ENCODE results near the gene S100PBP. TPM values are rescaled to one million over a fixed set of nuclear protein-coding genes. Genes with fewer than 3 reads are reported as not detected.

S100PBP gene
- total RNA-seq, 1 experiment from 2014 or later, result 61.1 TPM

- intact Hi-C loops (cut with micrococcal nuclease; ENCODE audit: unreplicated experiment), result no loop called here
- DNase-seq, result no peak
- Mint-ChIP-seq H3K4me3 (ENCODE audit: low read depth, unreplicated experiment) (peak overlapping the region; percentile 37), H3K9me3 (ENCODE audit: low read depth, unreplicated experiment) (no peaks in the 10 kb centered on the region), H3K27ac (ENCODE audit: unreplicated experiment) (peak overlapping the region; percentile 30), H3K27me3 (ENCODE audit: unreplicated experiment) (no peaks in the 10 kb centered on the region), H3K4me1 (ENCODE audit: low read depth, unreplicated experiment) (peaks cover 64% of the 10 kb centered on the region), H3K36me3 (ENCODE audit: insufficient read depth, unreplicated experiment) (peaks cover 85% of the 10 kb centered on the region)
- TF ChIP-seq, protein P1, sequence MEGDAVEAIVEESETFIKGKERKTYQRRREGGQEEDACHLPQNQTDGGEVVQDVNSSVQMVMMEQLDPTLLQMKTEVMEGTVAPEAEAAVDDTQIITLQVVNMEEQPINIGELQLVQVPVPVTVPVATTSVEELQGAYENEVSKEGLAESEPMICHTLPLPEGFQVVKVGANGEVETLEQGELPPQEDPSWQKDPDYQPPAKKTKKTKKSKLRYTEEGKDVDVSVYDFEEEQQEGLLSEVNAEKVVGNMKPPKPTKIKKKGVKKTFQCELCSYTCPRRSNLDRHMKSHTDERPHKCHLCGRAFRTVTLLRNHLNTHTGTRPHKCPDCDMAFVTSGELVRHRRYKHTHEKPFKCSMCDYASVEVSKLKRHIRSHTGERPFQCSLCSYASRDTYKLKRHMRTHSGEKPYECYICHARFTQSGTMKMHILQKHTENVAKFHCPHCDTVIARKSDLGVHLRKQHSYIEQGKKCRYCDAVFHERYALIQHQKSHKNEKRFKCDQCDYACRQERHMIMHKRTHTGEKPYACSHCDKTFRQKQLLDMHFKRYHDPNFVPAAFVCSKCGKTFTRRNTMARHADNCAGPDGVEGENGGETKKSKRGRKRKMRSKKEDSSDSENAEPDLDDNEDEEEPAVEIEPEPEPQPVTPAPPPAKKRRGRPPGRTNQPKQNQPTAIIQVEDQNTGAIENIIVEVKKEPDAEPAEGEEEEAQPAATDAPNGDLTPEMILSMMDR (IDR thresholded peaks at IDR 0.05; ENCODE audit: unreplicated experiment), result no peak
- TSS peak; percentile 3 for BruUV-seq (replicated peaks)
- CTCF ChIA-PET, result interaction anchor here (0.6 to 8.9 kb wide), 3 partner anchors 11 to 80 kb away, joined by 3 to 102 read pairs (median 6); no protein-coding TSS in a partner anchor
These were observed 47.2 kb upstream of the S100PBP start for GRCh38 chr1:32770221-32770731.

GRCh38 chr1:32770741-32771548, 46.5 kb upstream of the S100PBP start:
- CTCF ChIA-PET, result interaction anchor here (0.6 to 8.9 kb wide), 2 partner anchors 58 to 81 kb away, joined by 3 to 102 read pairs; no protein-coding TSS in a partner anchor

DNA sequence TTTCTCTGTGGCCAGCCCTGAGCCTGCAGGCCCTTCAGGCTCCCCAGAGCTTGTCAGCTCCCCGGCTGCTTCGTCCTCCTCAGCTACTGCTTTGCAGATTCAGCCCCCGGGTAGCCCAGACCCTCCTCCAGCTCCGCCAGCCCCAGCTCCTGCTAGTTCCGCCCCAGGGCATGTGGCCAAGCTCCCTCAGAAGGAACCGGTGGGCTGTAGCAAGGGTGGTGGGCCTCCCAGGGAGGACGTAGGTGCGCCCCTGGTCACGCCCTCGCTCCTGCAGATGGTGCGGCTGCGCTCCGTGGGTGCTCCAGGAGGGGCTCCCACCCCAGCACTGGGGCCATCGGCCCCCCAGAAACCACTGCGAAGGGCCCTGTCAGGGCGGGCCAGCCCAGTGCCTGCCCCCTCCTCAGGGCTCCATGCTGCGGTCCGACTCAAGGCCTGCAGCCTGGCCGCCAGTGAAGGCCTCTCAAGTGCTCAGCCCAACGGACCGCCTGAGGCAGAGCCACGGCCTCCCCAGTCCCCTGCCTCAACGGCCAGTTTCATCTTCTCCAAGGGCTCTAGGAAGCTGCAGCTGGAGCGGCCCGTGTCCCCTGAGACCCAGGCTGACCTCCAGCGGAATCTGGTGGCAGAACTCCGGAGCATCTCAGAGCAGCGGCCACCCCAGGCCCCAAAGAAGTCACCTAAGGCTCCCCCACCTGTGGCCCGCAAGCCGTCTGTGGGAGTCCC, 45.7 kb upstream of the S100PBP start:
- BruUV-seq (replicated peaks), result no TSS peak
- CTCF ChIA-PET, result interaction anchor here (1.4 to 8.9 kb wide), 2 partner anchors 18 to 59 kb away, joined by 7 to 102 read pairs; no protein-coding TSS in a partner anchor
- H3K27me3 Mint-ChIP-seq (ENCODE audit: unreplicated experiment), result no peaks in the 10 kb centered on the region
- H3K4me1 Mint-ChIP-seq (ENCODE audit: low read depth, unreplicated experiment), result peaks cover 49% of the 10 kb centered on the region
- peaks cover 94% of the 10 kb centered on the region for H3K36me3 Mint-ChIP-seq (ENCODE audit: insufficient read depth, unreplicated experiment)
- peak overlapping the region; percentile 79 for H3K27ac Mint-ChIP-seq (ENCODE audit: unreplicated experiment)
- intact Hi-C loops (cut with micrococcal nuclease; ENCODE audit: unreplicated experiment), result no loop called here
- no peak for DNase-seq
- H3K4me3 Mint-ChIP-seq (ENCODE audit: low read depth, unreplicated experiment), result no peak overlapping the region
- TF ChIP-seq, protein P1 (IDR thresholded peaks at IDR 0.05; ENCODE audit: unreplicated experiment), result no peak
- no peaks in the 10 kb centered on the region for H3K9me3 Mint-ChIP-seq (ENCODE audit: low read depth, unreplicated experiment)

More at GRCh38 chr1:32770741-32771548, 46.5 kb upstream of the S100PBP start:
- intact Hi-C loops (cut with micrococcal nuclease; ENCODE audit: unreplicated experiment), result no loop called here
- peaks cover 87% of the 10 kb centered on the region for H3K36me3 Mint-ChIP-seq (ENCODE audit: insufficient read depth, unreplicated experiment)
- H3K4me3 Mint-ChIP-seq (ENCODE audit: low read depth, unreplicated experiment), result no peak overlapping the region
- peak overlapping the region; percentile 58 for H3K27ac Mint-ChIP-seq (ENCODE audit: unreplicated experiment)
- DNase-seq, result no peak
- TF ChIP-seq, protein P1 (IDR thresholded peaks at IDR 0.05; ENCODE audit: unreplicated experiment), result no peak
- peaks cover 57% of the 10 kb centered on the region for H3K4me1 Mint-ChIP-seq (ENCODE audit: low read depth, unreplicated experiment)
- H3K9me3 Mint-ChIP-seq (ENCODE audit: low read depth, unreplicated experiment), result no peaks in the 10 kb centered on the region
- no peaks in the 10 kb centered on the region for H3K27me3 Mint-ChIP-seq (ENCODE audit: unreplicated experiment)
- BruUV-seq (replicated peaks), result no TSS peak

- TF ChIP-seq, protein P1 (IDR thresholded peaks at IDR 0.05; ENCODE audit: unreplicated experiment), result no peak
- no TSS peak for BruUV-seq (replicated peaks)
- intact Hi-C loops (cut with micrococcal nuclease; ENCODE audit: unreplicated experiment), result loop anchor here (1.0 kb wide), 1 partner anchor 60 kb away; no protein-coding TSS in a partner anchor
- Mint-ChIP-seq H3K9me3 (ENCODE audit: low read depth, unreplicated experiment) (no peaks in the 10 kb centered on the region), H3K27me3 (ENCODE audit: unreplicated experiment) (no peaks in the 10 kb centered on the region), H3K4me1 (ENCODE audit: low read depth, unreplicated experiment) (peaks cover 42% of the 10 kb centered on the region), H3K4me3 (ENCODE audit: low read depth, unreplicated experiment) (peak overlapping the region; percentile 38), H3K36me3 (ENCODE audit: insufficient read depth, unreplicated experiment) (peaks cover 90% of the 10 kb centered on the region), H3K27ac (ENCODE audit: unreplicated experiment) (peak overlapping the region; percentile 79)
- CTCF ChIA-PET, result interaction anchor here (1.0 to 8.9 kb wide), 9 partner anchors 11 to 314 kb away, joined by 3 to 102 read pairs (median 7); a partner anchor contains a TSS
- no peak for DNase-seq
These were observed 45.0 kb upstream of the S100PBP start for GRCh38 chr1:32772281-32773017.

Data from Calu3 (cell line).